SK-N-MC (cell line): Measurements from ENCODE around the gene UBAP1.
"Not testable (repeated sequence)": the region's sequence is repeated elsewhere in the genome, so short reads cannot be mapped to it uniquely, and the experiment has no call there.

ENCODE experiments used
- DNase-seq: peaks from one replicate; pipeline ENCODE4 v3.0.0-alpha.2; 2011; ENCODE audit warnings: low read depth, low spot score
- H3K27ac ChIP-seq: fragments of 200-600 bp; sonication (generic); 2 replicates; pipeline ENCODE4 v1.5.1; 2016; ENCODE audit warnings: mixed run types
- H3K36me3 ChIP-seq: fragments of 200-600 bp; sonication (generic); 2 replicates; pipeline ENCODE4 v1.6.1; 2017; ENCODE audit warnings: antibody characterized with exemption, low read length, mixed read lengths; ENCODE audit not compliant: insufficient read depth
- H3K4me3 ChIP-seq: fragments of 200-600 bp; sonication (generic); 2 replicates; pipeline ENCODE4 v1.5.1; 2016
- H3K9ac ChIP-seq: fragments of 200-600 bp; sonication (generic); 2 replicates; pipeline ENCODE4 v1.8.0; 2017; ENCODE audit warnings: mixed run types, mixed read lengths; ENCODE audit not compliant: insufficient read length
- H3K9me3 ChIP-seq: fragments of 200-600 bp; sonication (generic); 2 replicates; pipeline ENCODE4 v1.6.1; 2017; ENCODE audit warnings: low read depth, mild to moderate bottlenecking, antibody characterized with exemption, low read length, moderate library complexity, mixed read lengths
- EZH2 ChIP-seq: fragments of 200-600 bp; sonication (generic); IDR thresholded peaks from one replicate; pipeline ENCODE4 v1.6.1; 2017; ENCODE audit warnings: antibody characterized with exemption
- FOXP2 ChIP-seq: optimal IDR thresholded peaks from 2 replicates; pipeline ENCODE3; 2011; ENCODE audit warnings: mild to moderate bottlenecking, moderate library complexity; ENCODE audit not compliant: insufficient read depth; ENCODE audit errors: extremely low read length, control extremely low read depth
- POLR2AphosphoS5 ChIP-seq: IDR thresholded peaks from 2 replicates; pipeline ENCODE4 v1.6.1; 2012; ENCODE audit warnings: mild to moderate bottlenecking, low read depth, low read length, borderline replicate concordance

The UBAP1 gene

GRCh38 chr9:34254966-34255825 is 76.4 kb downstream of the UBAP1 start:
- Histone ChIP-seq H3K9me3 (no peaks in the 10 kb centered on the region), H3K36me3 (peaks cover 57% of the 10 kb centered on the region), H3K9ac (no peak overlapping the region), H3K4me3 (no peak overlapping the region), H3K27ac (no peak overlapping the region)
- no peak for DNase-seq
- TF ChIP-seq POLR2AphosphoS5 (peak; percentile 3; the same call in 1 of the 2 replicates), FOXP2 (no peak), EZH2 (no peak)

DNA sequence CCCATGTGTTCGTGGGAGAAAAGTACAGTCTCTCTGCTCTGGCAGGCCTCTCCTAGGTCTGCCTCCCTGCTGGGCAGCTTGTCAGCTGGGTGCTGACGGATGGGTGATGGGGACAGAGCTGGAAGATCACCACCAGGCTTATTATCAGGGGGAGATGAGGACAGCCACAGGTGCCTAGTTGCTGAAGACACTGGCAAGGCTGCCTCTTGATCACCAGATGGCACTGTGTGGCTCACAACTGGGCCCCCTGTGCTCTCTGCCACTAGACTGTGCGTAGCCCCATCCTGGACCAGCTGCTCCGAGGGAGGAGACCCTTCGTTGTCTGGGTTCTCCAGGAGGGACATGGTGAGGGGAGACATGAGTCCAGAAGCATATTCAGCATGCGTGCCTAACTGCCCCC is 77.3 kb downstream of the UBAP1 start:
- no peak for DNase-seq
- Histone ChIP-seq H3K9ac (no peak overlapping the region), H3K4me3 (no peak overlapping the region), H3K36me3 (peaks cover 48% of the 10 kb centered on the region), H3K9me3 (no peaks in the 10 kb centered on the region), H3K27ac (no peak overlapping the region)
- TF ChIP-seq EZH2 (no peak), FOXP2 (no peak), POLR2AphosphoS5 (no peak)

- H3K4me3 ChIP-seq = no peak overlapping the region
- no peaks in the 10 kb centered on the region for H3K9me3 ChIP-seq
- TF ChIP-seq FOXP2 = no peak
- no peak for TF ChIP-seq EZH2
- no peak for TF ChIP-seq POLR2AphosphoS5
- no peak for DNase-seq
- no peak overlapping the region for H3K9ac ChIP-seq
- H3K36me3 ChIP-seq = peaks cover 39% of the 10 kb centered on the region
- no peak overlapping the region for H3K27ac ChIP-seq
Observed at GRCh38 chr9:34256987-34257585, 78.2 kb downstream of the UBAP1 start.

DNA sequence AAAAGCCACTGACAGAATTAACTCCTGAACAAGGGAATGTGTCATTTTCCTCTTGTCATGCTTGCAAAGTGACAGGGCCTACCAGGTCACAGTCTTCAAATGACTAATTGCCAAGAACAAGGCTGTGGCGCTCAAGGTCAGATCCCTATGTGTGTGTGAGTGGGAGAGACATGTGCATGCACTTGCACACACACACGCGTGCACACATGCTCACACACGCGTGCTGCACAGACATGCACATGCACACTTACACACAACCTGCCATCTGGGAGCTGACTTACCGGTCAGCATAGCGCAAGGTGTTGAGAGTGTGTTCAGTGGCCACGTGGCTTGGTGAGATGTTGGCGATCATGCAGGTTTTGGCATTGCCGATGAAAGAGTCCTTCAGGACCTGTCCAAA is 80.5 kb downstream of the UBAP1 start:
- H3K36me3 ChIP-seq = peaks cover 18% of the 10 kb centered on the region; the same call in 1 of the 2 replicates
- H3K9ac ChIP-seq = no peak overlapping the region
- H3K27ac ChIP-seq = no peak overlapping the region
- no peak for DNase-seq
- no peak overlapping the region for H3K4me3 ChIP-seq
- no peaks in the 10 kb centered on the region for H3K9me3 ChIP-seq
- TF ChIP-seq EZH2 (no peak), POLR2AphosphoS5 (no peak), FOXP2 (no peak)

- peaks cover 8% of the 10 kb centered on the region; the same call in 1 of the 2 replicates for H3K36me3 ChIP-seq
- TF ChIP-seq POLR2AphosphoS5 (no peak), EZH2 (no peak), FOXP2 (no peak)
- no peak for DNase-seq
- no peak overlapping the region for H3K4me3 ChIP-seq
- no peaks in the 10 kb centered on the region for H3K9me3 ChIP-seq
- H3K9ac ChIP-seq = no peak overlapping the region
- no peak overlapping the region for H3K27ac ChIP-seq
Observed at GRCh38 chr9:34262971-34263370, 84.1 kb downstream of the UBAP1 start.

DNA sequence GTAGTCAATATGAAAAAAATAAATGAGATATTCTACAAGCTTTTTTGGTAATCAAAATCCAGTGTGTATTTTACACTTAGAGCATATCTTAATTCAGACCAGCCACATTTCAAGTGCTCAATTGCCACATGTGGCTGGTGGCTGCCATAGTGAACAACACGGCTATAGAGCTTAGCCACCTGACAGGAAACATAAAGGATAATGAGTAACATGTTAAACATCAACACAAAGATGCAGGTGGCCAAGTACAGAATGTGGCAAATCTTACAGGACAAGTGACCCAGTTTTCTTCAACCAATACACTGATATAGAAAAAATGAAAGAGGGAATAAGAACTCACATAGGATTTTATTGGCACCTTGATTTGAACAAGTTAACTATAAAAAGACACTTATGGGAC is 88.8 kb downstream of the UBAP1 start:
- H3K36me3 ChIP-seq = no peaks in the 10 kb centered on the region; the same call in 1 of the 2 replicates
- H3K9ac ChIP-seq = no peak overlapping the region
- DNase-seq = no peak
- H3K27ac ChIP-seq = no peak overlapping the region
- H3K9me3 ChIP-seq = no peaks in the 10 kb centered on the region
- TF ChIP-seq POLR2AphosphoS5 = no peak
- no peak for TF ChIP-seq EZH2
- no peak for TF ChIP-seq FOXP2
- no peak overlapping the region for H3K4me3 ChIP-seq

DNA sequence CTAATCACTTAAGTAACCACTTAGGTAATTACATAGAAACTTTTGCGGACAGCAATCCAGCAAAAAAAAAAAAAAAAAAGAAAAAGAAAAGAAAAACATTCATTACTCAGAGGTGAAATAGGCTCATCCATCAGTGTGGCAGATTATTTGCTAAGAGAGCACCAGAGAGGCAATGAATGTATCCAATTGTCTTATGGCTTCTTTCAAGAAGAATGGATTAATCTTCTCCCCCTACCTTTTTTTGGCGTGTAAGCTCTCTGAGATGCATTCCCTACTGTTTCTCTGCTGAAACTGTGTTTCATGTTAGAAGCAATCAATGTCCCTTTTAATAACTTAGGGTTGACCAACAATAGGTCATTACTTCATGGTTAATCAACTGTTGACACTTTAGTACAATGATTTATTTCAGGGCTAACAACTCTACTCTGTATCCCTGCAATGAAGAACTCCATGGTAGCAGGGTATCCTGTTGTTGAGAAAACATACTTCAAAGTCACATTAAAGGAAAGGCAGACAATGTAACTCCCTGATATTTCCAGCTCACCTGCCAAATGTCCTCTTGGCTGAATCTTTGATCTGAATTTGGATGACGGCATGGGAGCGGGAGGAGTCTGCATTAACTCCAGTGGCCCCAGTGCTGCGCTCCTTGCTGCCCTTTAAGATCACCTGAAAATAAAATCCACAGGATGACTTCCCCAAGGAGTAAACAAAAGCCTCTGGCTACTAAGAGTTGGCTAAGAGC is 92.6 kb downstream of the UBAP1 start:
- Histone ChIP-seq H3K4me3 (no peak overlapping the region), H3K9me3 (no peaks in the 10 kb centered on the region), H3K9ac (no peak overlapping the region), H3K36me3 (no peaks in the 10 kb centered on the region), H3K27ac (no peak overlapping the region)
- TF ChIP-seq POLR2AphosphoS5 = no peak
- TF ChIP-seq FOXP2 = no peak
- no peak for TF ChIP-seq EZH2
- no peak for DNase-seq

GRCh38 chr9:34272101-34272541 is 93.3 kb downstream of the UBAP1 start:
- TF ChIP-seq POLR2AphosphoS5 (no peak), EZH2 (no peak), FOXP2 (no peak)
- DNase-seq = no peak
- H3K4me3 ChIP-seq = no peak overlapping the region
- H3K36me3 ChIP-seq = no peaks in the 10 kb centered on the region
- no peak overlapping the region for H3K9ac ChIP-seq
- H3K27ac ChIP-seq = no peak overlapping the region
- no peaks in the 10 kb centered on the region for H3K9me3 ChIP-seq

GRCh38 chr9:34273588-34273987 is 94.7 kb downstream of the UBAP1 start:
- H3K9ac ChIP-seq, H3K9me3 ChIP-seq, H3K36me3 ChIP-seq, H3K4me3 ChIP-seq, DNase-seq, H3K27ac ChIP-seq: not testable (repeated sequence)
